Osteoblast (primary cell): ENCODE results near the gene TMEM62. TPM values are rescaled to one million over a fixed set of nuclear protein-coding genes. Genes with fewer than 3 reads are reported as not detected.
"Not testable (repeated sequence)": the region's sequence is repeated elsewhere in the genome, so short reads cannot be mapped to it uniquely, and the experiment has no call there.

Source experiments
- DNase-seq: peaks from one replicate; pipeline ENCODE4 v3.0.0; 2011; ENCODE audit warnings: low spot score, mixed read lengths; ENCODE audit not compliant: insufficient read length; ENCODE audit errors: missing footprints
- H2AFZ ChIP-seq: 2 replicates; pipeline ENCODE4 v1.6.0; 2011; ENCODE audit warnings: mild to moderate bottlenecking, low read length
- H3K27ac ChIP-seq: 2 replicates; pipeline ENCODE4 v1.5.1; 2011; ENCODE audit warnings: mild to moderate bottlenecking, low read depth, low read length, moderate library complexity
- H3K27me3 ChIP-seq: 2 replicates; pipeline ENCODE4 v1.6.0; 2012; ENCODE audit warnings: mild to moderate bottlenecking, control low read depth, inconsistent platforms, low read length, moderate library complexity; ENCODE audit not compliant: insufficient read depth
- H3K36me3 ChIP-seq: 2 replicates; pipeline ENCODE4 v1.5.1; 2011; ENCODE audit warnings: mild to moderate bottlenecking, low read length, control low read depth, moderate library complexity; ENCODE audit not compliant: insufficient read depth
- H3K4me1 ChIP-seq: 2 replicates; pipeline ENCODE4 v1.5.1; 2011; ENCODE audit warnings: mild to moderate bottlenecking, low read length, control low read depth, moderate library complexity; ENCODE audit not compliant: insufficient read depth
- H3K4me2 ChIP-seq: 2 replicates; pipeline ENCODE4 v1.6.0; 2011; ENCODE audit warnings: mild to moderate bottlenecking, low read length; ENCODE audit not compliant: insufficient read depth
- H3K4me3 ChIP-seq: fragments of 200-600 bp; sonication (generic); 3 replicates; pipeline ENCODE4 v1.5.1; 2012; ENCODE audit warnings: mild to moderate bottlenecking, low read length, inconsistent platforms; ENCODE audit not compliant: insufficient read depth
- H3K79me2 ChIP-seq: 2 replicates; pipeline ENCODE4 v1.6.0; 2012; ENCODE audit warnings: mild to moderate bottlenecking, low read length, control low read depth, inconsistent platforms; ENCODE audit not compliant: insufficient read depth
- H3K9me3 ChIP-seq: 2 replicates; pipeline ENCODE4 v1.5.1; 2011; ENCODE audit warnings: low read depth, low read length, control low read depth
- H4K20me1 ChIP-seq: 2 replicates; pipeline ENCODE4 v1.6.0; 2012; ENCODE audit warnings: mild to moderate bottlenecking, low read length, control low read depth; ENCODE audit not compliant: insufficient read depth
- total RNA-seq: library from RNA; depleted of rRNA; stranded (reverse); fragments of >200 nt; gene quantifications from 2 replicates; pipeline ENCODE4 v1.2.3, GENCODE V29; 2012
- TF ChIP-seq, protein P1 (sequence below): IDR thresholded peaks from 2 replicates; pipeline ENCODE4 v1.5.1; 2011; ENCODE audit warnings: mild to moderate bottlenecking, low read depth, low read length, moderate library complexity; ENCODE audit errors: extremely low read depth

TMEM62 gene
- total RNA-seq, 1 donor: 17.7 TPM

DNA sequence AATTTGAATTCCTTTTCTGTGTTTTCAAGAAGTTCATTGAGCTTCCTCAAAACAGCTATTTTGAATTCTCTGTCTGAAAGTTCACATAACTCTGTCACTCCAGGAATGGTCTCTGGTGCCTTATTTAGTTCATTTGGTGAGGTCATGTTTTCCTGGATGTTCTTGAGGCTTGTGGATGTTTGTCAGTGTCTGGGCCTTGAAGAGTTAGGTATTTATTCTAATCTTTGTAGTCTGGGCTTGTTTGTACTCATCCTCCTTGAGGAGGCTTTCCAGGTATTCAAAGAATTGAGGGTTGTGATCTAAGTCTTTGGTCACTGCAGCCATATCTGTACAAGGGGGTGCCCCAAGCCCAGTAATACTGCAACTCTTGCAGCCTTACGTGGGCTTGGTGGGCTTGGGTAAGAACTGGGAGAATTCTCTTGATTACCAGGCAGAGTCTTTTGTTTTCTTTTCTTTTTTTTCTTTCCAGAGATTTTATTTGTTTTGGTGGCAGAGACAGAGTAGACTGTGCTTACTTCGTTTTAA lies 32.5 kb downstream of the TMEM62 start:
- H3K79me2 ChIP-seq: no peaks in the 10 kb centered on the region
- DNase-seq: no peak
- peaks cover 22% of the 10 kb centered on the region for H3K4me1 ChIP-seq
- no peaks in the 10 kb centered on the region for H3K27me3 ChIP-seq
- H3K4me2 ChIP-seq: no peak overlapping the region
- no peak overlapping the region for H3K4me3 ChIP-seq
- H3K36me3 ChIP-seq: peaks cover 11% of the 10 kb centered on the region
- H4K20me1 ChIP-seq: no peaks in the 10 kb centered on the region
- no peak overlapping the region for H2AFZ ChIP-seq
- TF ChIP-seq, protein P1, sequence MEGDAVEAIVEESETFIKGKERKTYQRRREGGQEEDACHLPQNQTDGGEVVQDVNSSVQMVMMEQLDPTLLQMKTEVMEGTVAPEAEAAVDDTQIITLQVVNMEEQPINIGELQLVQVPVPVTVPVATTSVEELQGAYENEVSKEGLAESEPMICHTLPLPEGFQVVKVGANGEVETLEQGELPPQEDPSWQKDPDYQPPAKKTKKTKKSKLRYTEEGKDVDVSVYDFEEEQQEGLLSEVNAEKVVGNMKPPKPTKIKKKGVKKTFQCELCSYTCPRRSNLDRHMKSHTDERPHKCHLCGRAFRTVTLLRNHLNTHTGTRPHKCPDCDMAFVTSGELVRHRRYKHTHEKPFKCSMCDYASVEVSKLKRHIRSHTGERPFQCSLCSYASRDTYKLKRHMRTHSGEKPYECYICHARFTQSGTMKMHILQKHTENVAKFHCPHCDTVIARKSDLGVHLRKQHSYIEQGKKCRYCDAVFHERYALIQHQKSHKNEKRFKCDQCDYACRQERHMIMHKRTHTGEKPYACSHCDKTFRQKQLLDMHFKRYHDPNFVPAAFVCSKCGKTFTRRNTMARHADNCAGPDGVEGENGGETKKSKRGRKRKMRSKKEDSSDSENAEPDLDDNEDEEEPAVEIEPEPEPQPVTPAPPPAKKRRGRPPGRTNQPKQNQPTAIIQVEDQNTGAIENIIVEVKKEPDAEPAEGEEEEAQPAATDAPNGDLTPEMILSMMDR: no peak
- no peak overlapping the region for H3K27ac ChIP-seq
- no peaks in the 10 kb centered on the region for H3K9me3 ChIP-seq

DNA sequence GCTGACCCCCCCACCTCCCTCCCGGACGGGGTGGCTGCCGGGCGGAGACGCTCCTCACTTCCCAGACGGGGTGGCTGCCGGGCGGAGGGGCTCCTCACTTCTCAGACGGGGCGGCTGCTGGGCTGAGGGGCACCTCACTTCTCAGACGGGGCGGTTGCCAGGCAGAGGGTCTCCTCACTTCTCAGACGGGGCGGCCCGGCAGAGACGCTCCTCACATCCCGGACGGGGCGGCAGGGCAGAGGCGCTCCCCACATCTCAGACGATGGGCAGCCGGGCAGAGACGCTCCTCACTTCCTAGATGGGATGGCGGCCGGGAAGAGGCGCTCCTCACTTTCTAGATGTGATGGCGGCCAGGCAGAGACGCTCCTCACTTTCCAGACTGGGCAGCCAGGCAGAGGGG lies 33.9 kb downstream of the TMEM62 start:
- H3K79me2 ChIP-seq, H2AFZ ChIP-seq, DNase-seq, H3K9me3 ChIP-seq, H3K27ac ChIP-seq, H4K20me1 ChIP-seq, H3K4me2 ChIP-seq, H3K36me3 ChIP-seq, H3K4me3 ChIP-seq, H3K27me3 ChIP-seq: not testable (repeated sequence)
- H3K4me1 ChIP-seq: peaks cover 22% of the 10 kb centered on the region

DNA sequence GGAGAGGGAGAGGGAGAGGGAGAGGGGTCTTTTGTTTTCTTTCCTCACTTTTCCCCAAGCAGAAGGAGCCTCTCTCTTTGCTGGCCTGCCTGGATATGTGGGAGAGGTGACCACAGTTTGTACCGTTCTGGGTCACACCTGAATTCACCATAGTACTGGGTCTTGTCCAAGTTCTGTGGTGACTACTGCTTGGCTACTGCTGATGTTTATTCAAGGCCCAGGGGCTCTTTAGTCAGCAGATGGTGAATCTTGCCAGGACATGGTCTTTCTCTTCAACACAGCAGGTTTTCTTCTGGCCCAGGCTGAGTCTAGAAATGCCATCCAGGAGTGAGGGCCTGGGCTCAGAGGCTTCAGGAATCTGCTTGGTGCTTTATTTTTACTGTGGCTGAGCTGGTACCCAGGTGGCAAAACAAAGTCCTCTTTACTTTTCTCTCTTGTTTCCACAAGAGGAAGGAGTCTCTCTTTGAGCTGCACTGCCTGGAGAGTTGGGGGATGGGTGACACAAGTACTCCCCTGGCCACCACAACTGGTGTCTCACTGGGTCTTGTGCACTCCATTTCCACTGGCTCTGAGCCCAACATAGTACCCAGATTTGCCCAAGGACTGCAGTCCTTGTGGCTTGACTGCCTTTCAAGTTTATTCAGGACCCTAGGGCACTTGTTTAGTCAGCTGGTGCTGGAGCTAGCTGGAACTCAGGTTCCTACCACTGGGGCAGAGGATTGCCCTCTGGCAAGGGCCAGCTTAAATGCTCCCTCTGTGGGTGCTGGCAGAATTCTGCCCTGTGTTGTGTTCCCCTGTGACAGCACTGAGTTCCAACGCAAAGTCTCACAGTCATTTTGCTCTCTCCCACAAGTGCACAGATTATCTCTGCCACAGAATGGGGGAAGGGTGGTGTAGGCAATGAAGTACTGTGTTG lies 35.1 kb downstream of the TMEM62 start:
- TF ChIP-seq, protein P1: no peak
- H2AFZ ChIP-seq: no peak overlapping the region
- no peak overlapping the region for H3K27ac ChIP-seq
- H3K36me3 ChIP-seq: peaks cover 6% of the 10 kb centered on the region
- H4K20me1 ChIP-seq: no peaks in the 10 kb centered on the region
- H3K4me2 ChIP-seq: peak overlapping the region; percentile 15
- no peaks in the 10 kb centered on the region for H3K9me3 ChIP-seq
- no peaks in the 10 kb centered on the region for H3K79me2 ChIP-seq
- DNase-seq: peak; percentile 72
- H3K4me1 ChIP-seq: peaks cover 22% of the 10 kb centered on the region
- no peaks in the 10 kb centered on the region for H3K27me3 ChIP-seq
- H3K4me3 ChIP-seq: no peak overlapping the region

DNA sequence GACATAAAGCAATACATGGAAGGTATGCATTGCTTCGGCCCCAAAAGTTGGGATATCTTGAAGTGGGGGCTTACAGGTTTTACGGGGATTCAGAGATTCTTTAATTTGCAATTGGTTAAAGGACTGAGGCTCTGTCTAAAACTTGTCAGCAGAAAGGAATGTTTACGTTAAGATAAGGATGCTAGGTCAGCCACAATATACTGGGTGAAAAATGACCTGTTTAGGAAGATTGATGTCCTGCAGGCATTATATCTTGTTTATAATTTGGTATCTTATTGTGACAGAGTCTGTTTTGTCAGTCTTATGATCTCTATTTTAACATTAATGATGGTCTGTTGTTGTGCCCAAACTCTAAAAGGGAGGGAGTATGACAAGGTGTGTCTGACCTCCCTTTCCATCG lies 36.5 kb downstream of the TMEM62 start:
- Histone ChIP-seq H3K27me3 (no peaks in the 10 kb centered on the region), H3K36me3 (peaks cover 8% of the 10 kb centered on the region), H3K79me2 (no peaks in the 10 kb centered on the region), H3K27ac (no peak overlapping the region), H3K4me2 (peak overlapping the region; percentile 16), H3K9me3 (no peaks in the 10 kb centered on the region), H4K20me1 (no peaks in the 10 kb centered on the region), H3K4me1 (peaks cover 22% of the 10 kb centered on the region), H2AFZ (no peak overlapping the region), H3K4me3 (no peak overlapping the region)
- TF ChIP-seq, protein P1: no peak
- no peak for DNase-seq

DNA sequence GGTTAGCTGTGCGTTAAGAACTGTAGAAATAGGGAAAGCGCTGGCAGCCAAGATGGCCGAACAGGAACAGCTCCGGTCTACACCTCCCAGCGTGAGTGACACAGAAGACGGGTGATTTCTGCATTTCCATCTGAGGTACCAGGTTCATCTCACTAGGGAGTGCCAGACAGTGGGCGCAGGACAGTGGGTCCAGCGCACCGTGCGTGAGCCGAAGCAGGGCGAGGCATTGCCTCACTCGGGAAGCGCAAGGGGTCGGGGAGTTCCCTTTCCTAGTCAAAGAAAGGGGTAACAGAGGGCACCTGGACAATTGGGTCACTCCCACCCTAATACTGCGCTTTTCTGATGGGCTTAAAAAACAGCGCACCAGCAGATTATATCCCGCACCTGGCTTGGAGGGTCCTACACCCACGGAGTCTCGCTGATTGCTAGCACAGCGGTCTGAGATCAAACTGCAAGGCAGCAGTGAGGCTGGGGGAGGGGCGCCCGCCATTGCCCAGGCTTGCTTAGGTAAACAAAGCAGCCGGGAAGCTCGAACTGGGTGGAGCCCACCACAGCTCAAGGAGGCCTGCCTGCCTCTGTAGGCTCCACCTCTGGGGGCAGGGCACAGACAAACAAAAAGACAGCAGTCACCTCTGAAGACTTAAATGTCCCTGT lies 42.4 kb downstream of the TMEM62 start:
- H3K9me3 ChIP-seq, H2AFZ ChIP-seq, DNase-seq, H3K27me3 ChIP-seq, H3K36me3 ChIP-seq, H3K4me2 ChIP-seq, H3K27ac ChIP-seq, H3K79me2 ChIP-seq, H4K20me1 ChIP-seq, H3K4me3 ChIP-seq, H3K4me1 ChIP-seq: not testable (repeated sequence)

DNA sequence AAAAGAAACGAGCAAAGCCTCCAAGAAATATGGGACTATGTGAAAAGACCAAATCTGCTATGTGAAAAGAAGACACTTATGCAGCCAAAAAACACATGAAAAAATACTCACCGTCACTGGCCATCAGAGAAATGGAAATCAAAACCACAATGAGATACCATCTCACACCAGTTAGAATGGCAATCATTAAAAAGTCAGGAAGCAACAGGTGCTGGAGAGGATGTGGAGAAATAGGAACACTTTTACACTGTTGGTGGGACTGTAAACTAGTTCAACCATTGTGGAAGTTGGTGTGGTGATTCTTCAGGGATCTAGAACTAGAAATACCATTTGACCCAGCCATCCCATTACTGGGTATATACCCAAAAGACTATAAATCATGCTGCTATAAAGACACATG lies 43.8 kb downstream of the TMEM62 start:
- H3K4me2 ChIP-seq, H4K20me1 ChIP-seq, H3K4me3 ChIP-seq, H2AFZ ChIP-seq, H3K27me3 ChIP-seq, H3K79me2 ChIP-seq, H3K4me1 ChIP-seq, DNase-seq, H3K36me3 ChIP-seq, H3K27ac ChIP-seq, H3K9me3 ChIP-seq: not testable (repeated sequence)
